DMS153 treated with DMSO at 0.1 percent for 48 hours (cell line): Measurements from ENCODE around the gene LAMA3.
A peak's percentile ranks its signal among the peaks of the same experiment; 100 is the strongest.

Experiments
- DNase-seq: peaks from one replicate; lab custom pipeline; 2025; ENCODE audit not compliant: unreplicated experiment; lab: John Stamatoyannopoulos, UW

Gene LAMA3

DNA sequence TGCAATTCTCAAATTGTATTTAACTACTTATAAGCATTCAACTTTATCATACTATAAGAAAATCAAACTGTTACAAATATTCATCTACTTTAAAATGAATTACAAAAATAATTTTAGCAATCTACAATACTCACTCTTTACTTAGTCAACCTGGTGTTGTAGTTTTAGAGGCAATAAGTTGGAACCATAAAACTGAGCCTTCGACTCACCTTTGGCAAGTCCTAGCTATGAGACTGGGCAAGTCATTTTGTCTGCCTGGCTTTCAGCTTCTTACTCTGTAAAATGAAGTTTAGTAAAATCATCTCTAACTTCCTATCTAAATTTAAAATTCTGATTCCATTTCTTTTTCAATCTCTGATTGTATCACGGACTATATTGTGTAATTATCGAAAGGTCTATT is 161.0 kb downstream of the LAMA3 start:
- DNase-seq: no peak

DNA sequence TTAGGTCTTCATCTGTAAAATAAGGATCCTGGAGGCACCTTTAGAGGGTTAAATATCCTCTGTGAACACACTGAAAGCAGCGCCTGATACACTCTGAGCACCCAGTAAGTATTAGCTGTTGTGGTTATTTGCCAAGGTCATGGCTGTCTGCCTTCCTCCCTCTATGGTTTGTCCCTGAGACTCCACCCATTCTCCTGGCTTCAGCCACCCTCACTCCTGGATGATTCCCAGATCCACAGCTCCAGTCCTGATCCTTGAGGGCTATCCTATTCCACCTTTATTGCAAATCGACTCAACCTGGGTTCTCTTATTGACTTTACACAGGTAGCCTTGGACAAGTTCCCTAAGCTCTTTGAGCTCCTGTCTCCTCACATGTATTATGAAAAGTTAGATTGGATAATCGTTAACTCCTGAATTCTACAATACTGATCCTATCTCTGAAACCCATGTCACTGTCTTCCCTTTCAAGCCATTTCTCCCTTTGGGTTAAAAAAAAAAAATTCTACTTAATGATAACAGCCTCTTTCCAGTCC is 162.3 kb downstream of the LAMA3 start:
- no peak for DNase-seq

DNA sequence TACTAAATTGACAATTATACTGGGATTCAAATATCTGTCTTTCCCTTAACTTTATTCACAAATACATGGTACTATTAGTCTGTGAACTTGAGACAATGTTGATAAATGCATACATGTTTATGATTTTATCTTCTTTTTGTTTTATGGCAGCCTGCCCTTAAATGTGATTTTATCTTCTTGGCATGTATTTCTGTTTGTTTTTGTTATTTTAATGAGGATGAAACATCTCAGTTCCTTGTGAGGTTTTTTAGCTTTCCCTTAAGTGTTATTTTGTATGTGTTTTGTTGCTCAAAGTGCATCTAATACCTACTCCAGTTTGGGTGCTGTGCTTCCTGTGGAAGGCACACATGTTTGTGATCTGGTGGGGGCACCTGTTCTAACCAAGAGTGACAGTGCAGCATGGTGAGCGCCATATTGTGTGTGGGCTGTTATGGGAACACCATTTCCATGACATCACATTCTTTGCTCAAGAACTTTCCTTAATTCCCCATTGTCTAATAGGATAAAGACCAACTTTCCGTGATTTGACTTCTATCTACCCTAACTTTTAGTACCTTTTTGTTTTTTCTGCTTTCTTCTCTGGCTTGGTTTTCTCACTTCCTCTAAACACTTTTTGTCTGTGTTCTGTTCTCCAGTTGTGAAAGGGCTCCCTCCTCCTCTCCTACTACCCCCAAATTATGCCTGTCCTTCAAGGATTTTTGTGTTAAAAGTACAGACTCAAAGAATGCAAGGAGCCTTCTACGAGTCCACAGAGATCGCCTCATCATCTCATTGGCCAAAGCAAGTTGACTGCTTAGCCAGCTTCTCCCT is 163.2 kb downstream of the LAMA3 start:
- no peak for DNase-seq

DNA sequence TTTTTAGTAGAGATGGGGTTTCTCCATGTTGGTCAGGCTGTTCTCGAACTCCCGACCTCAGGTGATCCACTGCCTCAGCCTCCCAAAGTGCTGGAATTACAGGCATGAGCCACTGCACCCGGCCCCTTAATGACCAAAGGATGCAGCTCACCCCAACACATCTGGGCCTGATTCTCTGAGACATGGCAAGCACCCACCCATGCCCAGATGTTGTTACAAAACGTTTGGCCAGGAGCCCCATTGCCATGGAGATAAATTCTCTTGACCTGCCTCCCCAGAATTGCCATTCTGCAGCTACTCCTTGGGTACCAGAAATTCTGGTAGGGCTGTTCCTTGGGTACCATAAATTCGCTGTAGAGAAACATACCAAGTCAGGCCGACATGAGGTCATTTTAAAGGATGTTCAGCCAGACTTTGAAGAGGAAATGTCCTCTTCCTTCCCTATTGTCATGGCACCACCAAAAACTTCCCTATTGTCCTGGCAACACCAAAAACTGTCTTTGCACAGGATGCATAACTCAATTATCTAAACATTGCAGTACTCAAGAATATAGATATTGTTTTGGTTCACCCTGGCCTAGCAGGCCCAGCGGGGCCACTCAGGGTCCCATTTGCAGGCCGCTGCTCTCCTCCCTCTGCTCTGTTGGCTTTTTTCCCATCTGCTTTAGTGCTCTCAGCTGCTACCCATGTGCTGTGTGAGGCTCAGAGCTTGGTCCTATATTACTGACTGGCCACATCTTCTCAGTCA is 164.4 kb downstream of the LAMA3 start:
- no peak for DNase-seq

DNA sequence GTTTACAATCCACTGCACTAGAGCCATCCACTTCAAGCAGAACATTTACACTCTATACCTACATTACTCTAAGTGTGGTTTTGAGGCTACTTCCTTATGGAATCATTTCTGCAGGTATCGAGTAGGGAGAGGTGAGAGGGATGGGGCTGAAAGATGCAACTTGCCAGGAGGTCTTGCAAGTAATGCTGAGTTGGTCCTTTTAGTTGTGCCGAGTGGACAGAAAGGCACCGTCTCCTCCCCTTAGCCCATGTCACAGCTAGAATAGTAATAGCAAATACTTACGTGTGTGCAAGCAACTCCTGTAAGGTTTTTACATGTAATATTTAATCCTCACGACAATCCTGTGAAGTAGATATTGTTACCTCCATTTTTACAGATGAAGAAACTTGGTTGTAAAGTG is 166.5 kb downstream of the LAMA3 start:
- DNase-seq: no peak

- no peak for DNase-seq
Measured at GRCh38 chr18:23856466-23857163, 167.4 kb downstream of the LAMA3 start.

- DNase-seq: no peak
Measured at GRCh38 chr18:23857164-23857552, 167.9 kb downstream of the LAMA3 start.

- peak; percentile 48 for DNase-seq
Measured at GRCh38 chr18:23857756-23858155, 168.5 kb downstream of the LAMA3 start.

GRCh38 chr18:23859466-23860336 is 170.4 kb downstream of the LAMA3 start:
- no peak for DNase-seq

- no peak for DNase-seq
Measured at GRCh38 chr18:23861326-23861725, 172.1 kb downstream of the LAMA3 start.

DNA sequence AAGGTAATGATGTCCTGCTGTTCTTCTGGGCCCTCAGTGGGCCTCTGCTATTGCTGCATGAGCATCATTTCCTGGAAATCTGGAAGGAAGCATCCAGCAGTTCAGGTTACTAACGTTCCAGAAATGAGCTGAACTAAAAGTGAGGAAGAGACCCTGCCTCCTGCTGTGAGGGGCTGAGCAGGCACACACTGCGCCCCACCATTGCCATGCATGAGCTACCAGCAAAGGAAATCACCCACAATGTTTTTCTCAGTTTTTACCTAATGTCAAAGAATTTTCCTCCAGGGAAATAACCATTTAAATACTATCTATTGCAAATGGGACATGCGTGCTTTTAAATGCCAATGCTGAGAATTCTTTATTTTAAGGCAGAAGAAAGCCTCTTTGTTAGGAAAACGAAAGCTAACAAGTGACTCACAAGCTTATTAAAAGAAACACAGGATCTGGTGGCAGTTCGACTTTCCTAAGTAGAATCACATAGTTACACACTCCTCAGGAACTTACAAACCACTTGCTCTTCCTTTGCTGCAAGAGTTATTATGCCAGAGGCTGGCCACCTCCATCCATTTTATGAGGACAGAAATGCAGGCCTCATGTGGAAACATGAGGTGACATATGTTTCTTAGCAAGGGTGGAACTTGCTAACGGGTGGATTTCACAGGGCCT is 172.7 kb downstream of the LAMA3 start:
- DNase-seq: no peak

- DNase-seq: no peak
Measured at GRCh38 chr18:23864624-23865023, 175.4 kb downstream of the LAMA3 start.

DNA sequence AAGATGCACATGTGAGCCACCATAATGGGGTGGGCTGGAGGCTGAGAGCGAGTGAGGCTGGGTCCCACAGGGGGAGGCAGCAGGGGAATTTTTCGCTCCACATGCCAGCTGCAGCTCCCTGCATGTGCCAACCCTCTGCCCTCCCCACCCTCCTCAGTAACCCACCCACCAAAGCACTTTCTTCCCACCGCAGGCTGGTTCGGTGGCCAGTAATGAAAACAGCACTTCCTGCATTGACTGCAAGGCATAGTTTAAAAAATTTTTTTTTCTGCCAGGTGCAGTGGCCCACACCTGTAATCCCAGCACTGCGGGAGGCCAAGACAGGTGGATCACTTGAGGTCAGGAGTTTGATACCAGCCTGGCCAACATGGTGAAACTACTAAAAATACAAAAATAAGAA is 177.8 kb downstream of the LAMA3 start:
- no peak for DNase-seq

DNA sequence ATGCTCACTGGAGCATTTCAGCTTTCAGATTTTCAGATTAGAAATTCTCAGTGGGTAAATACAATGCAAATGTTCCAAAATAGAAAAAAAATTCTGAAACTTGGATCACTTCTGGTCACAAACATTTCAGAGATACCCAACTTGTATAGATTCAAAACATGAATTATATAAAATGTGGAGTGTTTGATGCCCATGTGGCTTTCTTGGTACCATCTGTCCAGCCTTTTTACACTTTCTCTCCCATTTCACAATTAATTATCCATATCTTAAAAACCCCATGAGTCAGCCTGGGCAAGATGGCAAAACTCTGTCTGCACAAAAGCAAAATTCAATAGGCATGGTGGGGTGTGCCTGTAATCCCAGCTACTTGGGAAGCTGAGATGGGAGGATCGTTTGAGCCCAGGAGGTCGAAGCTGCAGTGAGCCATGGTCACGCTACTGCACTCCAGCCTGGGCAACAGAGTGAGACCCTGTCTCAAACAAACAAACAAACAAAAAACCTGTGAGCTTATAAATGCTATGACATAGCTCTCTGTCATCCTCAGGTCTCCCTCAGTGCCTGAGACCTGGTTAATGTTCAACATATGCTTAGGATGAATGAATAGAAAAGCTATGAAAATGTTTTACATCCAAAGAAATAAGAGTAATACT is 179.0 kb downstream of the LAMA3 start:
- DNase-seq: no peak

DNA sequence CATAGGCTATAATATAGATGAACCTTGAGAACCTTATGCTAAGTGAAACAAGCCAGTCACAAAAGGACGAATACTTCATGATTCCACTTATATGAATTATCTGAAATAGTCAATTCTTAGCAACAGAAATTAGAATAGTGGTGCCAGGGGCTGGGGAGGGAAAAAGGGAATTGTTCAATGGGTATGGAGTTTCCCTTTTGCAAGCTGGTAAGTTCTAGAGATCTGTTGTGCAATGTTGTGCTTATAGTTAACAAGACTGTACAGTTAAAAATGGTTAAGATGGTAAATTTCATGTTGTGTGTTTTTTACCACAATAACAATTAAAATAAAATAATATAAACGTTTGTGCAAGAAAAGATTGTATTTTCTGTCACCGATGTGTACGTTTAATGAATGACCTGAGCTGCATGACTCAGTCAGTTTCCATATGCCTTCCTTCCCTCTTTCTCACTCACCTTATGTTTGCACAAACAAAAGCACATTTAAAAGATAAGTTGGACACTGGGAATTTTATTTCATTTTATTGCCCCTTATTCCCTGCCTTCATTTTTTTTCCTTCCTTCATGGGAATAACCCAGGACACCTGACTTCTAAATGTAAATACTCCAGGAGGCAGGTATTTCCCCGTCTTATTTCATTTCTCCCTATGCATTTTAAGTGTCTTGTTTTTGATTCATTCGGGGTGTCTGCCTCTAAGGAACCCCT is 181.6 kb downstream of the LAMA3 start:
- DNase-seq: no peak

- DNase-seq: peak; percentile 53
Measured at GRCh38 chr18:23871410-23871809, 182.2 kb downstream of the LAMA3 start.

GRCh38 chr18:23872701-23873550 is 183.7 kb downstream of the LAMA3 start:
- DNase-seq: peak; percentile 24
